A549 (cell line): ENCODE results near the gene PRAMEF11.

Source experiments
- EP300 ChIP-seq, 2 experiments: fragments of >200 bp; sonication (Bioruptor Twin); formaldehyde crosslinking; IDR thresholded peaks; 2 replicates in 1 of 2; 3 replicates in 1 of 2; pipeline ENCODE4 v1.6.1; 2016 to 2017
- HDAC2 ChIP-seq: fragments of 200-600 bp; sonication (generic); IDR thresholded peaks from 2 replicates; pipeline ENCODE4 v1.6.1; 2016
- HOXA7 ChIP-seq: fragments of 250-450 bp; sonication (Bioruptor Pico); IDR thresholded peaks from 2 replicates; pipeline ENCODE4 v1.5.0; 2020; ENCODE audit warnings: mild to moderate bottlenecking, moderate library complexity
- JUN ChIP-seq, 2 experiments: fragments of >200 bp; sonication (Bioruptor Twin); formaldehyde crosslinking; IDR thresholded peaks; 2 replicates in 1 of 2; 3 replicates in 1 of 2; pipeline ENCODE4 v1.6.1; 2016 to 2017
- PHF8 ChIP-seq: fragments of 200-600 bp; sonication (generic); IDR thresholded peaks from 2 replicates; pipeline ENCODE4 v1.6.1; 2016; ENCODE audit warnings: low read depth, mild to moderate bottlenecking, antibody characterized with exemption, moderate library complexity, borderline replicate concordance
- POLR2A ChIP-seq: IDR thresholded peaks from 2 replicates; pipeline ENCODE4 v1.6.1; 2012; ENCODE audit warnings: mild to moderate bottlenecking, low read length
- RAD21 ChIP-seq, 2 experiments: fragments of >200 bp in 1 of 2; sonication (Bioruptor Twin) in 1 of 2; formaldehyde crosslinking in 1 of 2; IDR thresholded peaks in 1 of 2; conservative IDR thresholded peaks in 1 of 2; 2 replicates in 1 of 2; 3 replicates in 1 of 2; pipeline ENCODE4 v1.6.1; 2012 to 2018; ENCODE audit warnings: inconsistent platforms in 1 of 2
- REST ChIP-seq: fragments of 200-600 bp; sonication (generic); IDR thresholded peaks from 2 replicates; pipeline ENCODE4 v1.6.1; 2016; ENCODE audit warnings: antibody characterized with exemption, mild to moderate bottlenecking, moderate library complexity
- RNF2 ChIP-seq: fragments of 200-600 bp; sonication (generic); IDR thresholded peaks from 2 replicates; pipeline ENCODE4 v1.6.1; 2016; ENCODE audit warnings: low read depth, mild to moderate bottlenecking, antibody characterized with exemption, moderate library complexity, borderline replicate concordance
- SREBF2 ChIP-seq: fragments of 450-650 bp; IDR thresholded peaks from 2 replicates; pipeline ENCODE4 v1.6.1; 2014; ENCODE audit warnings: mild to moderate bottlenecking, moderate library complexity
- TF ChIP-seq, protein P1 (sequence below): fragments of >200 bp; sonication (Bioruptor Twin); formaldehyde crosslinking; IDR thresholded peaks from 3 replicates; pipeline ENCODE4 v1.5.1; 2016
- TF ChIP-seq, protein P2 (sequence below): fragments of 450-650 bp; IDR thresholded peaks from 2 replicates; pipeline ENCODE4 v1.6.1; 2014; ENCODE audit warnings: antibody characterized with exemption
- TF ChIP-seq, protein P3 (sequence below): IDR thresholded peaks from 2 replicates; pipeline ENCODE4 v1.6.1; 2012

DNA sequence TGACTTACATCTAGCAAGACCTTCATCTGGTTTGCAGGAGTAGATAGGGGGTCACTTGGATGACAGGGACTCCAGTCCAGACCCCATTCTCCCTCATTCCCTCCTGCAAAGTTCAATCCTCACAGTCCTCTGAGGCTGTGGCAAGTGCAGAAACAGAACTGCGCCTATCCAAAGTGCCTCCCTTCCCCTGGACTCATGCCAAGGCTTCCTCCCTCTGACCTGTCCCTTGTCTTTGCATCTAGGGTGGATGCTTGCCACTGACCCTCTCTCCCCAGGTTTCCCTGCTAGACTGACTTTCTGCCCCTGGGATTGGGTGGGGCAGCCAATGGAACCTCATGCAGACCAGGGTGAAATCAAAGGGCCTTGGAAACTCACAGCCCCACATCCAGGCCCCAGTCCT, 21.3 kb downstream of the PRAMEF11 start:
- no peak for TF ChIP-seq SREBF2
- TF ChIP-seq, protein P1, sequence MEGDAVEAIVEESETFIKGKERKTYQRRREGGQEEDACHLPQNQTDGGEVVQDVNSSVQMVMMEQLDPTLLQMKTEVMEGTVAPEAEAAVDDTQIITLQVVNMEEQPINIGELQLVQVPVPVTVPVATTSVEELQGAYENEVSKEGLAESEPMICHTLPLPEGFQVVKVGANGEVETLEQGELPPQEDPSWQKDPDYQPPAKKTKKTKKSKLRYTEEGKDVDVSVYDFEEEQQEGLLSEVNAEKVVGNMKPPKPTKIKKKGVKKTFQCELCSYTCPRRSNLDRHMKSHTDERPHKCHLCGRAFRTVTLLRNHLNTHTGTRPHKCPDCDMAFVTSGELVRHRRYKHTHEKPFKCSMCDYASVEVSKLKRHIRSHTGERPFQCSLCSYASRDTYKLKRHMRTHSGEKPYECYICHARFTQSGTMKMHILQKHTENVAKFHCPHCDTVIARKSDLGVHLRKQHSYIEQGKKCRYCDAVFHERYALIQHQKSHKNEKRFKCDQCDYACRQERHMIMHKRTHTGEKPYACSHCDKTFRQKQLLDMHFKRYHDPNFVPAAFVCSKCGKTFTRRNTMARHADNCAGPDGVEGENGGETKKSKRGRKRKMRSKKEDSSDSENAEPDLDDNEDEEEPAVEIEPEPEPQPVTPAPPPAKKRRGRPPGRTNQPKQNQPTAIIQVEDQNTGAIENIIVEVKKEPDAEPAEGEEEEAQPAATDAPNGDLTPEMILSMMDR: no peak
- TF ChIP-seq POLR2A: no peak
- no peak for TF ChIP-seq JUN (IDR thresholded peaks at IDR 0.05)
- TF ChIP-seq, protein P2, sequence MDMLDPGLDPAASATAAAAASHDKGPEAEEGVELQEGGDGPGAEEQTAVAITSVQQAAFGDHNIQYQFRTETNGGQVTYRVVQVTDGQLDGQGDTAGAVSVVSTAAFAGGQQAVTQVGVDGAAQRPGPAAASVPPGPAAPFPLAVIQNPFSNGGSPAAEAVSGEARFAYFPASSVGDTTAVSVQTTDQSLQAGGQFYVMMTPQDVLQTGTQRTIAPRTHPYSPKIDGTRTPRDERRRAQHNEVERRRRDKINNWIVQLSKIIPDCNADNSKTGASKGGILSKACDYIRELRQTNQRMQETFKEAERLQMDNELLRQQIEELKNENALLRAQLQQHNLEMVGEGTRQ: no peak
- TF ChIP-seq HOXA7 (CRISPR knock-in tag): no peak
- TF ChIP-seq RNF2: no peak
- TF ChIP-seq EP300 (IDR thresholded peaks at IDR 0.05): no peak
- TF ChIP-seq HDAC2: no peak
- TF ChIP-seq RAD21 (conservative IDR thresholded peaks at IDR 0.05 in 1 of 2, IDR thresholded peaks at IDR 0.05 in 1 of 2): no peak
- TF ChIP-seq, protein P3, sequence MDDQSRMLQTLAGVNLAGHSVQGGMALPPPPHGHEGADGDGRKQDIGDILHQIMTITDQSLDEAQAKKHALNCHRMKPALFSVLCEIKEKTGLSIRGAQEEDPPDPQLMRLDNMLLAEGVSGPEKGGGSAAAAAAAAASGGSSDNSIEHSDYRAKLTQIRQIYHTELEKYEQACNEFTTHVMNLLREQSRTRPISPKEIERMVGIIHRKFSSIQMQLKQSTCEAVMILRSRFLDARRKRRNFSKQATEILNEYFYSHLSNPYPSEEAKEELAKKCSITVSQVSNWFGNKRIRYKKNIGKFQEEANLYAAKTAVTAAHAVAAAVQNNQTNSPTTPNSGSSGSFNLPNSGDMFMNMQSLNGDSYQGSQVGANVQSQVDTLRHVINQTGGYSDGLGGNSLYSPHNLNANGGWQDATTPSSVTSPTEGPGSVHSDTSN: no peak
- no peak for TF ChIP-seq PHF8
- TF ChIP-seq REST: no peak
